Measurements from ENCODE around the gene CADM1.

The CADM1 gene

GRCh38 chr11:115226556-115226955, 277.7 kb downstream of the CADM1 start:
- DNase-seq: no peak

GRCh38 chr11:115224551-115224950, 279.7 kb downstream of the CADM1 start:
- no peak for DNase-seq

- no peak for DNase-seq
Measured at GRCh38 chr11:115222863-115223530, 281.2 kb downstream of the CADM1 start.

- no peak for DNase-seq
Measured at GRCh38 chr11:115222218-115222862, 281.9 kb downstream of the CADM1 start.

- no peak for DNase-seq
Measured at GRCh38 chr11:115221461-115222069, 282.6 kb downstream of the CADM1 start.

GRCh38 chr11:115220911-115221310, 283.3 kb downstream of the CADM1 start:
- no peak for DNase-seq

GRCh38 chr11:115220423-115220822, 283.8 kb downstream of the CADM1 start:
- no peak for DNase-seq

- no peak for DNase-seq
Measured at GRCh38 chr11:115219376-115219775, 284.8 kb downstream of the CADM1 start.

GRCh38 chr11:115217726-115218311, 286.4 kb downstream of the CADM1 start:
- DNase-seq: no peak

GRCh38 chr11:115215694-115216617, 288.3 kb downstream of the CADM1 start:
- peak; percentile 15 for DNase-seq

GRCh38 chr11:115214644-115215234, 289.5 kb downstream of the CADM1 start:
- DNase-seq: no peak

- DNase-seq: no peak
Measured at GRCh38 chr11:115213007-115213406, 291.2 kb downstream of the CADM1 start.

GRCh38 chr11:115208808-115209259, 295.4 kb downstream of the CADM1 start:
- no peak for DNase-seq

GRCh38 chr11:115207916-115208315, 296.3 kb downstream of the CADM1 start:
- DNase-seq: no peak

- no peak for DNase-seq
Measured at GRCh38 chr11:115207166-115207591, 297.0 kb downstream of the CADM1 start.

GRCh38 chr11:115206365-115207022, 297.7 kb downstream of the CADM1 start:
- DNase-seq: no peak

- no peak for DNase-seq
Measured at GRCh38 chr11:115202900-115203552, 301.2 kb downstream of the CADM1 start.

GRCh38 chr11:115202074-115202473, 302.1 kb downstream of the CADM1 start:
- no peak for DNase-seq

GRCh38 chr11:115201111-115201792, 303.0 kb downstream of the CADM1 start:
- DNase-seq: no peak

GRCh38 chr11:115199481-115200069, 304.6 kb downstream of the CADM1 start:
- no peak for DNase-seq
